ENCODE results near the gene RAI1.

The RAI1 gene

GRCh38 chr17:17792037-17792550 is 110.8 kb downstream of the RAI1 start:
- TF ChIP-seq, protein P1, sequence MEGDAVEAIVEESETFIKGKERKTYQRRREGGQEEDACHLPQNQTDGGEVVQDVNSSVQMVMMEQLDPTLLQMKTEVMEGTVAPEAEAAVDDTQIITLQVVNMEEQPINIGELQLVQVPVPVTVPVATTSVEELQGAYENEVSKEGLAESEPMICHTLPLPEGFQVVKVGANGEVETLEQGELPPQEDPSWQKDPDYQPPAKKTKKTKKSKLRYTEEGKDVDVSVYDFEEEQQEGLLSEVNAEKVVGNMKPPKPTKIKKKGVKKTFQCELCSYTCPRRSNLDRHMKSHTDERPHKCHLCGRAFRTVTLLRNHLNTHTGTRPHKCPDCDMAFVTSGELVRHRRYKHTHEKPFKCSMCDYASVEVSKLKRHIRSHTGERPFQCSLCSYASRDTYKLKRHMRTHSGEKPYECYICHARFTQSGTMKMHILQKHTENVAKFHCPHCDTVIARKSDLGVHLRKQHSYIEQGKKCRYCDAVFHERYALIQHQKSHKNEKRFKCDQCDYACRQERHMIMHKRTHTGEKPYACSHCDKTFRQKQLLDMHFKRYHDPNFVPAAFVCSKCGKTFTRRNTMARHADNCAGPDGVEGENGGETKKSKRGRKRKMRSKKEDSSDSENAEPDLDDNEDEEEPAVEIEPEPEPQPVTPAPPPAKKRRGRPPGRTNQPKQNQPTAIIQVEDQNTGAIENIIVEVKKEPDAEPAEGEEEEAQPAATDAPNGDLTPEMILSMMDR (IDR thresholded peaks at IDR 0.05; ENCODE audit: borderline replicate concordance, insufficient read depth, low read depth, low read length) = no peak
- H3K4me3 ChIP-seq (ENCODE audit: low read depth, low read length) = no peak overlapping the region

DNA sequence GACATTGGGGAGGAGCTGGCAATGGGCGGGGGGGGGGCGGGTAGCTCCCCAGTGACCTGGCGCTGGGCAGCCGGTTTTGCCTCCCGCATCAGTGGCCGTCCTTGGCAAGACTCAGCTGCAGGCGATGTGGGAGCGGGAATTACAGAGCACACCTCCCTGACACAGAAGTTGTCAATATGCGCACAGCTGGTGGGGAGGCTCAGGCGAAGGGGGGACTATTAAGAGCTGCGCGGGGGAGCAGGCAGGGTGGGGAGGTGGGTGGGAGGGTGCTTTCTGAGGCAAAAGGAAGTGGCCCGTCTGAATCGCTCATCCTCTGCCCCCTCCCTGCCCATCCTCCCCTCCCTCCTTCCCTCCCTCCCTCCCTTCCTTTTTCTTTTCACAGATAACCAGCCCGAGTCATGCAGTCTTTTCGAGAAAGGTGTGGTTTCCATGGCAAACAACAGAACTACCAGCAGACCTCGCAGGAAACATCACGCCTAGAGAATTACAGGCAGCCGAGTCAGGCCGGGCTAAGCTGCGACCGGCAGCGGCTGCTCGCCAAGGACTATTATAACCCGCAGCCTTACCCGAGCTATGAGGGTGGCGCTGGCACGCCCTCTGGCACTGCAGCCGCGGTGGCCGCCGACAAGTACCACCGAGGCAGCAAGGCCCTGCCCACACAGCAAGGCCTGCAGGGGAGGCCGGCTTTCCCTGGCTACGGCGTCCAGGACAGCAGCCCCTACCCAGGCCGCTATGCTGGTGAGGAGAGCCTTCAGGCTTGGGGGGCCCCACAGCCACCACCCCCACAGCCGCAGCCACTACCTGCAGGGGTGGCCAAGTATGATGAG is 111.5 kb downstream of the RAI1 start:
- TF ChIP-seq, protein P1 (IDR thresholded peaks at IDR 0.05; ENCODE audit: borderline replicate concordance, insufficient read depth, low read depth, low read length) = no peak
- H3K4me3 ChIP-seq (ENCODE audit: low read depth, low read length) = no peak overlapping the region

DNA sequence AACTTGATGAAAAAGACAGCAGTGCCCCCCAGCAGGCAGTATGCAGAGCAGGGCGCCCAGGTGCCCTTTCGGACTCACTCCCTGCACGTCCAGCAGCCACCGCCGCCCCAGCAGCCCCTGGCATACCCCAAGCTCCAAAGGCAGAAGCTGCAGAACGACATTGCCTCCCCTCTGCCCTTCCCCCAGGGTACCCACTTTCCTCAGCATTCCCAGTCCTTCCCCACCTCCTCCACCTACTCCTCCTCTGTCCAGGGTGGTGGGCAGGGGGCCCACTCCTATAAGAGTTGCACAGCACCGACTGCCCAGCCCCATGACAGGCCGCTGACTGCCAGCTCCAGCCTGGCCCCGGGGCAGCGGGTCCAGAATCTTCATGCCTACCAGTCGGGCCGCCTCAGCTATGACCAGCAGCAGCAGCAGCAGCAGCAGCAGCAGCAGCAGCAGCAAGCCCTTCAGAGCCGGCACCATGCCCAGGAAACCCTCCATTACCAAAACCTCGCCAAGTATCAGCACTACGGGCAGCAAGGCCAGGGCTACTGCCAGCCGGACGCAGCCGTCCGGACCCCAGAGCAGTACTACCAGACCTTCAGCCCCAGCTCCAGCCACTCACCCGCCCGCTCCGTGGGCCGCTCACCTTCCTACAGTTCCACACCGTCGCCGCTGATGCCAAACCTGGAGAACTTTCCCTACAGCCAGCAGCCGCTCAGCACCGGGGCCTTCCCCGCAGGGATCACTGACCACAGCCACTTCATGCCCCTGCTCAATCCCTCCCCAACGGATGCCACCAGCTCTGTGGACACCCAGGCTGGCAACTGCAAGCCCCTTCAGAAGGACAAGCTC is 112.3 kb downstream of the RAI1 start:
- no peak overlapping the region for H3K4me3 ChIP-seq (ENCODE audit: low read depth, low read length)
- TF ChIP-seq, protein P1 (IDR thresholded peaks at IDR 0.05; ENCODE audit: borderline replicate concordance, insufficient read depth, low read depth, low read length) = no peak

GRCh38 chr17:17794382-17794781 is 113.1 kb downstream of the RAI1 start:
- TF ChIP-seq, protein P1 (IDR thresholded peaks at IDR 0.05; ENCODE audit: borderline replicate concordance, insufficient read depth, low read depth, low read length) = no peak
- no peak overlapping the region for H3K4me3 ChIP-seq (ENCODE audit: low read depth, low read length)

GRCh38 chr17:17795296-17795695 is 114.0 kb downstream of the RAI1 start:
- TF ChIP-seq, protein P1 (IDR thresholded peaks at IDR 0.05; ENCODE audit: borderline replicate concordance, insufficient read depth, low read depth, low read length) = no peak
- H3K4me3 ChIP-seq (ENCODE audit: low read depth, low read length) = no peak overlapping the region

DNA sequence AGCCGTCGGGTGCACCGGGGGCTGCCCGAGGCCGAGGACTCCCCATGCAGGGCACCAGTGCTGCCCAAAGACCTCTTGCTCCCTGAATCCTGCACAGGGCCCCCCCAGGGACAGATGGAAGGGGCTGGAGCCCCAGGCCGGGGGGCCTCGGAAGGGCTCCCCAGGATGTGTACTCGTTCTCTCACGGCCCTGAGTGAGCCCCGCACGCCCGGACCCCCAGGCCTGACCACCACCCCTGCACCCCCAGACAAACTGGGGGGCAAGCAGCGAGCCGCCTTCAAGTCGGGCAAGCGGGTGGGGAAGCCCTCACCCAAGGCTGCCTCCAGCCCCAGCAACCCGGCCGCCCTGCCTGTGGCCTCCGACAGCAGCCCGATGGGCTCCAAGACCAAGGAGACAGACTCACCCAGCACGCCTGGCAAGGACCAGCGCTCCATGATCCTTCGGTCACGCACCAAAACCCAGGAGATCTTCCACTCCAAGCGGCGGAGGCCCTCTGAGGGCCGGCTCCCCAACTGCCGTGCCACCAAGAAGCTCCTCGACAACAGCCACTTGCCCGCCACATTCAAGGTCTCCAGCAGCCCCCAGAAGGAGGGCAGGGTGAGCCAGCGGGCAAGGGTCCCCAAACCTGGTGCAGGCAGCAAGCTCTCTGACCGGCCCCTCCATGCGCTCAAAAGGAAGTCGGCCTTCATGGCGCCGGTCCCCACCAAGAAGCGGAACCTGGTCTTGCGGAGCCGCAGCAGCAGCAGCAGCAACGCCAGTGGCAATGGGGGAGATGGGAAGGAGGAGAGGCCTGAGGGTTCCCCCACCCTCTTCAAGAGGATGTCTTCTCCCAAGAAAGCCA is 114.9 kb downstream of the RAI1 start:
- TF ChIP-seq, protein P1 (IDR thresholded peaks at IDR 0.05; ENCODE audit: borderline replicate concordance, insufficient read depth, low read depth, low read length) = no peak
- H3K4me3 ChIP-seq (ENCODE audit: low read depth, low read length) = no peak overlapping the region

Data from GM12875 (cell line).